ENCODE results near the gene SPDEF.

- no peak for TF ChIP-seq TAF1 (IDR thresholded peaks at IDR 0.05; ENCODE audit: low read depth, low read length)
- TF ChIP-seq POLR2A (IDR thresholded peaks at IDR 0.05; ENCODE audit: low read depth, low read length) = no peak
- TF ChIP-seq POLR2AphosphoS5 (IDR thresholded peaks at IDR 0.05; ENCODE audit: low read depth, low read length) = no peak
- TF ChIP-seq SPI1 (IDR thresholded peaks at IDR 0.05; ENCODE audit: low read depth, low read length) = no peak
These were observed 42.5 kb downstream of the SPDEF start for GRCh38 chr6:34513646-34514045.

All from GM12891 (cell line).